Esophagus squamous epithelium (tissue), 5 donors: ENCODE data around the gene HLA-DOA. TPM values are rescaled to one million over a fixed set of nuclear protein-coding genes. Genes with fewer than 3 reads are reported as not detected.
A peak's percentile ranks its signal among the peaks of the same experiment; 100 is the strongest.

Source experiments
- DNase-seq: peaks from one replicate; lab custom pipeline; 2025; lab: John Stamatoyannopoulos, UW
- H3K27ac ChIP-seq, 4 donors: fragments of 200-600 bp; sonication (generic); one replicate each; pipeline ENCODE4 v1.5.1; 2016 to 2019; ENCODE audit warnings: mild to moderate bottlenecking in 1 of 4
- H3K27me3 ChIP-seq, 4 donors: fragments of 200-600 bp; sonication (generic); 1 replicate in 3 of 4; 2 replicates in 1 of 4; pipeline versions ENCODE4 v1.5.1 to v1.6.0; 2017 to 2021; ENCODE audit warnings: antibody characterized with exemption in 1 of 4
- H3K36me3 ChIP-seq, 3 donors: fragments of 200-600 bp; sonication (generic); one replicate each; pipeline ENCODE4 v1.5.1; 2016 to 2019
- H3K4me1 ChIP-seq, 3 donors: fragments of 200-600 bp; sonication (generic); one replicate each; pipeline ENCODE4 v1.5.1; 2017 to 2019
- H3K4me3 ChIP-seq, 4 donors: fragments of 200-600 bp; sonication (generic); 1 replicate in 3 of 4; 2 replicates in 1 of 4; pipeline ENCODE4 v1.5.1; 2016 to 2019; ENCODE audit warnings: mild to moderate bottlenecking in 2 of 4, moderate library complexity in 1 of 4
- H3K9me3 ChIP-seq, 3 donors: fragments of 200-600 bp; sonication (generic); one replicate each; pipeline ENCODE4 v1.5.1; 2016 to 2019
- CTCF ChIP-seq, 6 experiments: fragments of 450-650 bp in 4 of 6; fragments of 200-600 bp in 2 of 6; sonication (generic) in 2 of 6; IDR thresholded peaks; one replicate each; pipeline ENCODE4 v1.5.1; 2016 to 2019; ENCODE audit warnings: antibody characterized with exemption in 6 of 6, mild to moderate bottlenecking in 4 of 6, moderate library complexity in 4 of 6
- POLR2A ChIP-seq, 4 donors: fragments of 450-650 bp; IDR thresholded peaks; one replicate each; pipeline ENCODE4 v1.6.1; 2017; ENCODE audit warnings: antibody characterized with exemption in 4 of 4, mild to moderate bottlenecking in 4 of 4, moderate library complexity in 3 of 4
- WGBS, 2 donors: methylation state at CpG; one replicate each; pipeline ENCODE4 v1.1.5; 2018; 5-methylcytosine and 5-hydroxymethylcytosine counted together
- intact Hi-C: fragments of 100-400 bp; cut with DNase I; formaldehyde crosslinking; loops from one replicate; pipeline ENCODE4 v1.15.0; 2022
- total RNA-seq, 4 donors: library from RNA; depleted of rRNA; stranded (reverse); fragments of >200 nt; gene quantifications; one replicate each; pipeline ENCODE4 v1.1.0, GENCODE V29; 2016
- donor health status: DM: yes; HTN: yes; CAD: no.

The HLA-DOA gene
- total RNA-seq, 4 donors from 2014 or later: 0.61 to 9.7 (median 1.6) TPM

GRCh38 chr6:33021917-33022316 lies 12.5 kb upstream of the HLA-DOA start:
- intact Hi-C loops: no loop called here
- peaks cover 0 to 28% (median 21%) of the 10 kb centered on the region in 3 donors for H3K4me1 ChIP-seq
- no peaks in the 10 kb centered on the region for H3K36me3 ChIP-seq
- WGBS, 2 donors: 95 to 100% methylated on average over 2 to 8 of the region's 11 CpGs
- no peak overlapping the region for H3K27ac ChIP-seq
- no peaks in the 10 kb centered on the region for H3K9me3 ChIP-seq
- no peak for TF ChIP-seq CTCF (IDR thresholded peaks at IDR 0.05)
- TF ChIP-seq POLR2A (IDR thresholded peaks at IDR 0.05): no peak
- H3K27me3 ChIP-seq: peaks cover 0 to 4% (median 0%) of the 10 kb centered on the region in 4 donors
- no peak overlapping the region for H3K4me3 ChIP-seq
- DNase-seq: no peak

DNA sequence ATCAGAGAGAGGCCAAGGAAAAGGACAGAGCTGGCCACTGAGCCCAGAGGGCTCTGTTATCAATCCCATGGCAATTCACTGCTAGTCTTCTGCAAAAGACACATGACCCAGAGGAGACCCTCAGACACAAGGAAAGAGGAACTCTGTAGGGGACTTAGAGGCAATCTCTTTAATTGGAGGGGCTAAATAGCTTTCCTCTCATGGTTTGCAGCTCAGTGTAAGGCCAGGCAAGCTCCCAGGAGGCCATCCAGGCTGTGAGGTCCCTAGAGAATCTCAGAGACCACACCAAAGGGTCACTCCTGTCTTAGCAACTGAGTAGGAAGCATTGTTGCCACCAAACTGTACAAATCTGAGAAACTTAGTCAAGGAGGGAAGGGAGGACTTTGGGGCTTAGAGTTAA lies 10.0 kb upstream of the HLA-DOA start:
- TF ChIP-seq CTCF (IDR thresholded peaks at IDR 0.05) (no peak), POLR2A (IDR thresholded peaks at IDR 0.05) (no peak)
- DNase-seq: no peak
- H3K27ac ChIP-seq: peak overlapping the region; percentile 47 to 84 (median 78)
- peak overlapping the region in 3 of 4 donors; percentile 15 to 54 (median 25) for H3K4me3 ChIP-seq
- H3K9me3 ChIP-seq: no peaks in the 10 kb centered on the region
- no peaks in the 10 kb centered on the region for H3K36me3 ChIP-seq
- H3K4me1 ChIP-seq: peaks cover 0 to 28% (median 21%) of the 10 kb centered on the region in 3 donors
- peaks cover 0 to 15% (median 0%) of the 10 kb centered on the region in 4 donors for H3K27me3 ChIP-seq
- intact Hi-C loops: no loop called here

DNA sequence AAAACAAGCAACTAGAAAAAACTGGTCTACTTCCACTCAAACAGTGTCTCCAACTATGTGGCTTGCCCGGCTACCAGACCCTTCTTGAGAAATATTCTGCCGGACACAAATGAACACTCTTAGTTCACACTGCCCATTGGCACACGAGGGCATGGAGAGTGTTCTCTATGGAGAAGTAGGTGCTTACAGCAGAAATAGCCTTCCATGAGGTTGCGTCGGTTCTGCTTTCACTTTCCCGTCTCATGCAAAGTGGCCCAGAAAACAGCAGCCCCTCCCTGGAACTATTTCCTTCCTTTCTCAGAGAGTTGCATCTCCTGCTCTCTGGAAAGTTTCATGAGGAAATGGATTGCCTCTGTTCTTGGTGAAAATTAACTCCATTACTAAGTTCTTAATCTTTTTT lies 9.5 kb upstream of the HLA-DOA start:
- H3K27ac ChIP-seq: peak overlapping the region; percentile 47 to 84 (median 78)
- TF ChIP-seq POLR2A (IDR thresholded peaks at IDR 0.05) (peak in 1 of 4 donors; percentile 49), CTCF (IDR thresholded peaks at IDR 0.05) (no peak)
- H3K4me3 ChIP-seq: peak overlapping the region in 3 of 4 donors; percentile 15 to 54 (median 25)
- H3K9me3 ChIP-seq: no peaks in the 10 kb centered on the region
- peaks cover 0 to 20% (median 0%) of the 10 kb centered on the region in 4 donors for H3K27me3 ChIP-seq
- H3K36me3 ChIP-seq: no peaks in the 10 kb centered on the region
- intact Hi-C loops: no loop called here
- WGBS, 2 donors: 10 to 15% methylated on average over 5 to 6 of the region's 6 CpGs
- peaks cover 0 to 28% (median 21%) of the 10 kb centered on the region in 3 donors for H3K4me1 ChIP-seq
- DNase-seq: peak; percentile 63

DNA sequence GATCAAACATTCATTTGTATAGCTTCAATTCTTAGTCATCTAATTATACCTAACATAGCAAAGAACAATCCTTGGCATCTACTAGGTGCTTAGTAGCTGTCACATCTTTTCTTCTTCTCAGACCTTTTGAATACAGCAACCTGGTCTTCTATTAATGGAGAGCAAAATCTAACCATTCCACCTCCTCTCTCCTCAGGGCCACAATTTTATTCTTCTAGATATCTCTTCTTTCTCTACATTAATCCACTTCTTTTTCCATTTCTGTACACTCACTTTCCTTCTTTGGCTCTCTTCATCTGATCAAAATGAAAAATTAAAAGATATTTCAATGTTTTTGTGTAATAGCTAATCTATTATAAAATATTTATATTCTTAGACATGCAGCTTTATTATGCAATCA lies 9.0 kb upstream of the HLA-DOA start:
- intact Hi-C loops: no loop called here
- H3K36me3 ChIP-seq: no peaks in the 10 kb centered on the region

More for the DNA sequence above, 9.0 kb upstream of the HLA-DOA start:
- peaks cover 0 to 28% (median 21%) of the 10 kb centered on the region in 3 donors for H3K4me1 ChIP-seq
- TF ChIP-seq CTCF (IDR thresholded peaks at IDR 0.05): no peak
- TF ChIP-seq POLR2A (IDR thresholded peaks at IDR 0.05): no peak
- H3K27ac ChIP-seq: peak overlapping the region; percentile 19 to 84 (median 78)
- DNase-seq: no peak
- peak overlapping the region in 1 of 4 donors; percentile 54 for H3K4me3 ChIP-seq
- H3K9me3 ChIP-seq: no peaks in the 10 kb centered on the region
- peaks cover 0 to 25% (median 0%) of the 10 kb centered on the region in 4 donors for H3K27me3 ChIP-seq
